HepG2 (cell line): ENCODE measurements around the gene DRC3.

Experiments used
- CTCF ChIP-seq: sonication (generic); formaldehyde crosslinking; IDR thresholded peaks from 2 replicates; pipeline ENCODE4 v1.5.0; 2020; ENCODE audit warnings: mild to moderate bottlenecking, missing genetic modification reagents, moderate library complexity
- EP300 ChIP-seq, 3 experiments: sonication (generic) in 1 of 3; formaldehyde crosslinking in 1 of 3; IDR thresholded peaks; 2 replicates each; pipeline versions ENCODE4 v1.5.1 to v1.6.1; 2011 to 2020; ENCODE audit warnings: low read depth in 2 of 3, low read length in 2 of 3, borderline replicate concordance in 1 of 3, improper control_type of control experiment in 1 of 3, mild to moderate bottlenecking in 1 of 3, missing genetic modification reagents in 1 of 3, moderate library complexity in 1 of 3
- KDM1A ChIP-seq: IDR thresholded peaks from 2 replicates; pipeline ENCODE4 v1.6.1; 2016; ENCODE audit warnings: missing compliant biosample characterization
- TCF12 ChIP-seq, 2 experiments: fragments of 450-650 bp in 1 of 2; sonication (generic) in 1 of 2; formaldehyde crosslinking in 1 of 2; IDR thresholded peaks; 2 replicates each; pipeline versions ENCODE4 v1.6.1 to v1.8.0; 2017 to 2022; ENCODE audit warnings: antibody characterized with exemption in 1 of 2, mild to moderate bottlenecking in 1 of 2, missing genetic modification reagents in 1 of 2, moderate library complexity in 1 of 2

- no peak for TF ChIP-seq KDM1A
- no peak for TF ChIP-seq TCF12 (IDR thresholded peaks at IDR 0.05)
- TF ChIP-seq TCF12 (CRISPR knock-in tag; IDR thresholded peaks at IDR 0.05) = no peak
- TF ChIP-seq CTCF = no peak
- TF ChIP-seq EP300 (IDR thresholded peaks at IDR 0.05; ENCODE audit: low read depth in 2 of 2, low read length in 2 of 2) = no peak
- no peak for TF ChIP-seq EP300 (CRISPR knock-in tag; IDR thresholded peaks at IDR 0.05; ENCODE audit: borderline replicate concordance)
Observed at GRCh38 chr17:17978481-17979424, 6.1 kb downstream of the DRC3 start.
